ENCODE measurements around the gene SP5. TPM values are rescaled to one million over a fixed set of nuclear protein-coding genes. Genes with fewer than 3 reads are reported as not detected.
"Not testable (repeated sequence)": the region's sequence is repeated elsewhere in the genome, so short reads cannot be mapped to it uniquely, and the experiment has no call there.

SP5 gene
- total and polyA plus RNA-seq, 2 of the 4 experiments (the other 2 are of a cell fraction), result not detected

DNA sequence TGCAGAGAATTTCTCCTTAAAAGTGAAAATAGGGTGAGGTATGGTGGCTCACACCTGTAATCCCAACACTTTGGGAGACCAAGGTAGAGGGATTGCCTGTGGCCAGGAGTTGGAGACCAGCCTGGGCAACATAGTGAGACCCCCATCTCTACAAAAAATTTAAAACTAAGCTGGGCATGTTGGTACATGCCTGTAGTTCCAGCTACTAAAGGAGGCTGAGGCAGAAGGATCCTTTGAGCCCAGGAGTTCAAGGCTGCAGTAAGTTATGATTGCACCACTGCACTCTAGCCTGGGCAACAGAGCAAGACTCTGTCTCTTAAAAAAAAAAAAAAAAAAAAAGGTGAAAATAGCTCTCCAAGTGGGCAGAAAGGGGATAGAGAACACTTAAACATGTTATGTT lies 40.9 kb upstream of the SP5 start:
- CTCF ChIA-PET; intact Hi-C loops (cut with micrococcal nuclease); H2BK5ac ChIP-seq (ENCODE audit: low read depth, low read length, poor library complexity, severe bottlenecking); H3K9me1 ChIP-seq (ENCODE audit: insufficient read depth, low read length); H4K8ac ChIP-seq (ENCODE audit: low read depth in 2 of 2, low read length in 2 of 2); dilution Hi-C loops (cut with HindIII; ENCODE audit: low sequenced_read_pairs, unreplicated experiment); H4K5ac ChIP-seq (ENCODE audit: low read depth, low read length); H3K4ac ChIP-seq (ENCODE audit: low read depth, low read length); H2AK9ac ChIP-seq (replicated peaks; ENCODE audit: low read depth, low read length, poor library complexity); H3K27me3 ChIP-seq (ENCODE audit: control insufficient read depth, insufficient read depth, low read length); H2BK20ac ChIP-seq (ENCODE audit: low read depth, low read length); ATAC-seq (ENCODE audit: low read depth); H3K27ac ChIP-seq (ENCODE audit: insufficient read depth, low read length); BruUV-seq (replicated peaks); H3K36me3 ChIP-seq (ENCODE audit: control insufficient read depth, insufficient read depth, low read length); H4K91ac ChIP-seq (ENCODE audit: insufficient read depth, low read depth, low read length); in situ Hi-C loops (cut with MboI; ENCODE audit: low sequenced_read_pairs); H2AK5ac ChIP-seq (ENCODE audit: low read depth, low read length); H2BK15ac ChIP-seq (ENCODE audit: low read depth, low read length); H3K18ac ChIP-seq (ENCODE audit: low read depth, low read length); H3K9ac ChIP-seq (ENCODE audit: low read depth, low read length); DNase-seq; H4K20me1 ChIP-seq (ENCODE audit: insufficient read depth, low read length); H3K4me1 ChIP-seq (ENCODE audit: control insufficient read depth, insufficient read depth, low read length); H2BK120ac ChIP-seq (ENCODE audit: low read depth, low read length); H3K4me3 ChIP-seq (ENCODE audit: insufficient read depth, low read depth, low read length); H3K56ac ChIP-seq (ENCODE audit: extremely low read depth, insufficient read depth, low read length); POLR2A ChIA-PET (ENCODE audit: unreplicated experiment); H3K9me3 ChIP-seq (ENCODE audit: control insufficient read depth, insufficient read depth, low read length); H3K79me1 ChIP-seq (ENCODE audit: low read depth in 1 of 2, low read length in 2 of 2); H2AFZ ChIP-seq (replicated peaks; ENCODE audit: low read length, poor library complexity); H3K14ac ChIP-seq (replicated peaks; ENCODE audit: low read depth, low read length); H3K23ac ChIP-seq (ENCODE audit: low read depth, low read length); H3K4me2 ChIP-seq (ENCODE audit: low read depth, low read length): not testable (repeated sequence)
